Embryonic facial prominence (tissue), 1 donor: ENCODE measurements around the gene ATXN1.
"Not testable (repeated sequence)": the region's sequence is repeated elsewhere in the genome, so short reads cannot be mapped to it uniquely, and the experiment has no call there.

ENCODE experiments used
- DNase-seq: peaks from one replicate; pipeline ENCODE4 v3.0.0-alpha.2; 2016; ENCODE audit errors: extremely low spot score

ATXN1 gene

GRCh38 chr6:16644540-16645250 is 116.6 kb downstream of the ATXN1 start:
- DNase-seq = no peak

GRCh38 chr6:16639684-16640480 is 121.4 kb downstream of the ATXN1 start:
- no peak for DNase-seq

GRCh38 chr6:16637635-16638034 is 123.6 kb downstream of the ATXN1 start:
- DNase-seq = no peak

GRCh38 chr6:16635810-16636602 is 125.3 kb downstream of the ATXN1 start:
- DNase-seq = no peak

DNA sequence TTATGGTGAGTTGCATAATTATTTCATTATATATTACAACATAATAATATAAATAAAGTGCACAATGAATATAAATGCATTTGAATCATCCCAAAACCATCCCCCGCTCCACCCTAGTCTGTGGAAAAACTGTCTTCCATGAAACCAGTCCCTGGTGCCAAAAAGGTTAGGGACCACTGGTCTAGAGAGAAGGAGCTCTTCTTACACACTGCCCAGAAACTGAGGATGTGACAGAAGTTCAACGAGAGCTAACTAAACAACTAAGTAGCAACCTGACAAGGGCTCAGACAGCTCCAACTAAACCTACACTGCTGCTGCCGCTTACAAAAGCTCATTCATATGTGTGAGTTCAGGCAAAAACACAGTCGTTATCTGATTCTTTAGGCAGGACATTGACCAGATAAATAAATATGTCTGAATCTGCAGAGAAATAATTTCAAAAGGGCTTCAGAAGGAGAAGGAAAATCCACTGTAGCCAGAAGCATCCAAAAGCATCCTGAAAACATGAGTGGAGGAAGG is 125.9 kb downstream of the ATXN1 start:
- DNase-seq = no peak

DNA sequence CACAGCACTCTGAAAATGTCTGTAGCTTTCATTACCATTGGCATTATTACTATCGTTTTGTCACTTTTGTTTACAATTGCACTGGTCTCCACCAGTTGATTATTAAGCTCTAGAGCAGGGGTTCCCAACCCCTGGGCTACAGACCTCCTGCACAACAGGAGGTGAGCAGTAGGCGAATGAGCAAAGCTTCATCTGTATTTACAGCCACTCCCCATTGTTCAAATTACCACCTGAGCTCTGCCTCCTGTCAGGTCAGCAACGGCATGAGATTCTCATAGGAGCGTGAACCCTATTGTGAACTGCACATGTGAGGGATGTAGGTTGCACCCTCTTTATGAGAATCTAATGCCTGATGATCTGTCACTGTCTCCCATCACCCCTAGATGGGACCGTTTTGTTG is 126.4 kb downstream of the ATXN1 start:
- DNase-seq = no peak

DNA sequence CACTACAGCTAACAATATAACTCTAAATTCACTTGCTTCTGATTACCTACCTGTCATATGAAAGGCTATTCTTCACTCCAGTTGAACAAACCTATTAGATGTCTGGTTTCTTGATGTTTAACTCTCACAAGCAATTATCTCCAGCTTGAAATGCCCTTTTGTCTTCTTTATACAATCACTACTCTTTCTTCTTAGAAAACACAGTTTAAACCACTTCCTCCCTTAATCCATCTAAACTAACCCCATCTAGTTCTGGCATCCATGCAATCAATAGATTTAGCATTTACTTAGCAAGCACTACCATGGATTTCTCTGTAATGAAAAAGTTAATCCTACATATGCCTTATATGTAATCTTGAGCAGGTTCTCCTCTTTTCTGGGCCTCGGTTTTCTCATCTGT is 127.3 kb downstream of the ATXN1 start:
- no peak for DNase-seq

GRCh38 chr6:16633465-16633864 is 127.8 kb downstream of the ATXN1 start:
- no peak for DNase-seq

- no peak for DNase-seq
Observed at GRCh38 chr6:16632101-16632500, 129.2 kb downstream of the ATXN1 start.

DNA sequence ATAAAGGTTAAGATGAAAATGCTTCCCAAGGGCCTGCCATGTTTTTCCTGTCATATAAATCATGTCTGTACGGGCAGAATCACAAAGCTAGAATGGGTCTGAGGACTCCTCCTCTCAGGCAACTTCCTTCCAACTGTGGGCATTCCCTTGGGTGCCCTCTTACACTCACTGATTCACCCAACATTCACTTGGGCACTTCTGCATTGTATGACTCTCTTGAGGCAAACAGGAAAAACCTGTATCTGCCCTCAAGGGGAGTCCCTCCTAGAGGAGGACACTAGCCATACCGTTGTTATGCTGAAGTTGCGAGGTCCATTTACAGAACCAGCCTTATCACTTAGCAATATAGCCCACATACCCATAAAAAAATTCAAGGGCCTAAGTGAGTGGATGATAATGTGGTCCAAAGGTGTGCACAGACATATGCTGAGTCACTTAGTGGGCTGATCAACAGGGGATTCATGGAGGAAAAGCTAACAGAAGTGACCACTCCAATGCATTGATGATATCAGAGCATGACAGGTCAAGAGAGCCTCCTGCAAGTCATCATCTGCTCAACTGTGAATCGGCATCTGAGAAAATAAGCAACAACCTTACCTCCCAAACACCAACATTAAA is 131.1 kb downstream of the ATXN1 start:
- no peak for DNase-seq

- DNase-seq = not testable (repeated sequence)
Observed at GRCh38 chr6:16628580-16628979, 132.7 kb downstream of the ATXN1 start.

GRCh38 chr6:16626650-16627049 is 134.6 kb downstream of the ATXN1 start:
- no peak for DNase-seq

DNA sequence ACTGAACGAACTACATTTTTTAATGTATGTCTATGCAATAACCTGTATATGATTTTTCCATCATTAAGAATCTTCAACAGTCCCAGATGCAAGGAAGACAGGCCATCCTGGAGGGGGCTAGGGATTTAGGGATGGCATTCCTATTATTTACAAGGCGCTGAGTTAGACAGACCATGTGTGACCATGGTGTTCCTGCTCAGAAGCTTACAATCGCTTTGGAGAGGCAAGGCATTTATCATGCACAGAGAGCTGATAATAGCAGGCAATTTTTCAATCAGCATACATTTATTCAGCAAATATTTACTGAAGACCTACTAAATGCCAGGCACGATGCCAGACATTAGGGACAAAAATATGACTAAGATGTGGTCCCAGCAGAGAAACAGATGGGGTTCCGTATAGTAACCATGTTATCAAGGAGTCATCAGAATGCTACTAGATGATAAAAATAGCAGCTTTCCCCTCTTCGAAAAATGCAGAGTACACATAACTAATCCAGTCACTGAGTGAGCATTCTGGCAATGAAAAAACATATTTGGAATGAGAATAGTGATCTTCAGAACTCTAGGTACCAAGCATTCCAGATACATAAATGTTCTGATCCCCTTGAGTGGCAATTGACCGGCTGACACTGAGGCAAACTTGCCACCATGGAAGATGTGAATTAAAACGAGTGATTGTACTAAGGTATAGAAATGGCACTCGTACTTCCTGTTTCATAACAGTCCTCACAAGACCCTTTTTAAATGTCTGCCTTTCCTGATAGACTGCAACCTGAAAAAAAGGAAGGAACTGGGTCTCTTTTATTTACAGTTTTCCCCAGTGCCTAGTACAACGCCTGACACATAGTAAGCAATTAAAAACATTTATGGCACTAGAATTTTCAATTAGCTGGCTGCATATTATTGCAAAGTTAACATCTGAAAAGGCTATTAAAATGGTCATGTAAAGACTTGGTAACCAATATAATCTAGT is 135.7 kb downstream of the ATXN1 start:
- no peak for DNase-seq

- no peak for DNase-seq
Observed at GRCh38 chr6:16624636-16625290, 136.5 kb downstream of the ATXN1 start.

DNA sequence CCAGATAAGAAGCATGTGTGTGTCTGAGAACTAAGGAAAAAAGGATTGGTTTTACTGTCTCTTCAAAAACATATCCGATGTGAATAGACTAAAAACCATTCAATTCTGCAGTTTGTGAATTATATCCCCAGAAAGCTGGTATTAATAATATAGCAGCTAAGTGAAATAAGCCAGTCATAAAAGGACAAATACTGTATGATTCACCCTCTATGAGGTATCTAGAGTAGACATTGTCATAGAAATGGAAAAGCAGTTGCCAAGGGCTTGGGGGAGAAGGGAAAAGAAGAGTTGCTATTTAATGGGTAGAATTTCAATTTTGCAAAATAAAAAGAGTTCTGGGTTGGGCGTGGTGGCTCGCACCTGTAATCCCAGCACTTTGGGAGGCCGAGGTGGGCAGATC is 137.5 kb downstream of the ATXN1 start:
- no peak for DNase-seq

- DNase-seq = no peak
Observed at GRCh38 chr6:16623029-16623653, 138.1 kb downstream of the ATXN1 start.

DNA sequence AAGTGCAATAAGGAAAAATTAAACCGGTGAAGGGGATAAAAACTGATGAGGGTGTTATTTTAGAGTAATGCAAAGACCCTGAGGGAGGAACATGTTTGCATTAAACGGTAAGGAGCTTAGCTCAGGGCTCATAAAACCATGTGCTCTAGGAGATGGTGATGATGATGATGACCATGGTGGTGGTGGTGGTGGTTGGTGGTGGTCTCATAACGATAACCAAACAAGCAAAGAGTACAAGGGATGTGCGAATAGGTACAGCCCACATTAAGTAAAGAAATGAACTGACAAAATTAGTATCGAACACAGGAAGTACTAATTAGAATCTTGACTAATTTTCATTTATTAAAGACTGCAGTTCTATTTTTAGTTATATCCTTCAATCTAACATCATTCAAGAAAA is 139.1 kb downstream of the ATXN1 start:
- DNase-seq = no peak

DNA sequence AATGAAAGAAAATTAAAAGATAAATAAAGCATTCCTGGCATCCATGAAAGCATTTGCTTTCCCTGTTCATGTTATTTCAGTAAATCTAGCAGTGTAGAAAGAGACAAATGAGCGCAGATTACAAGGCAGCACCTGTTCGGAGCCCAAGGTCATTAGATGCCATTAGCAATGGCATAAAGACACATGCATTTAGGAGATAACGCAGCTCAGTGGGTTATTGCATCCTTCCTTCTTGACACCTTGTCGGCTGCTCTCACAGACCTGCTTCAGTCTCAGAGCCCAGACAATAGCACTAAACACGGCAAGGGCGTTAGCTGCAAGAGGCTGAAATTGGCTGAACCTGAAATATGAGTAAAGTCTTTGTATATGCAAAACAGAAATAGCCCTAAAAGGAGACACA is 140.3 kb downstream of the ATXN1 start:
- no peak for DNase-seq

- no peak for DNase-seq
Observed at GRCh38 chr6:16619777-16620176, 141.5 kb downstream of the ATXN1 start.

DNA sequence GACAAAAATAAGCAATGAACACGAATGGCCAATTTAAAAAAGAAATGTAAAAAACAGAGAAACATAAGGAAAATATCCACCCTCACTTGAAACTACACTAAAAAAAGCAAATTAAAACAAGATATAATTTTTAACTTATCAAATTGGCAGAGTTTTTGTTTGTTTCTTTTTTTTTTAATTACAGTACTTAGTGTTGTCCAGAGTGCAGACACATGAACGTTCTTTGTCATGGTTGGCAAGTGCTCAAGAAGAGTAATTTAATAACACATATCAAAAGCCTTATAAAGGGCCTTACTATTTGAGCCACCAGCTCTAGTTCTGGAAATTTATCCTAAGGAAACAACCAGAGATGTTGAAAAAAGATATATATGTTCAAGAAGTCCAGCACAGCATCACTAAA is 142.3 kb downstream of the ATXN1 start:
- DNase-seq = no peak
